HG03354 (cell line): Measurements from ENCODE around the gene EPHA4.

Experiments
- ATAC-seq: cut with Tn5 transposase; IDR thresholded peaks from one replicate; pipeline ENCODE4 v1.9.1; 2021; ENCODE audit warnings: mild to moderate bottlenecking; ENCODE audit not compliant: unreplicated experiment, poor library complexity, severe bottlenecking

EPHA4 gene

DNA sequence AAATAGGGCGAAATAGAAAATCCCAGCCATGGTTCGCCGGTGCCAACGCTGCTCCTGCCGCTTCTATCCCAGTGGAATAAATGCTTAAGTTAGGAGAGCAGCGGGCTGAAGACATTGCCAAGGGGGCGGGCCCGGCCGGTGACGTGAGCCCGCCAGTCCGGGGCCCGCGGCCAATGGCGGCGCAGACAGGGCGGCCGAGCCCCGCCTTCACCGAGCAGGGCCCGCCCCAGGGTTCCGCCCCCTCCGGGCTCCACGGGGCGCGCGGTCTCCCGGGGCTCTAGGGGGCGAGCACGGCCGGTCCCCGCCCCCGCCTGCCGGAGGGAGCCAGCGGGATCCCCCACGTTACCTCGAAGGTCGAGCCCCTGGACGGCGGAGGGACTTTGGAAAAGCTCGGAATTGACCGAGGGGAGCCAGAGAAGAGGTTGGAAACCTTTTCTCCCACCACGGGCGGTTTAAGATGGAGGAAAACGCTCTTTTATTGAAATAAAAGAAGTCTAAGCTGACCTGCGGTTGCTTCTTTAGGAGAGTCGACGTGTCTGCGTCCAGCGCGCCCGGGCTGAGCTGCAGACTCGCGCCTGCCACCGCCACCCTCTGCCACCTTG is at the start of gene EPHA4:
EPHA4 (minus strand) TSS at position 86 of the 602 bp plus-strand sequence; CDS start at position 30, 56 bp downstream.
- ATAC-seq, result peak; percentile 92

GRCh38 chr2:221618007-221618406 is 45.9 kb upstream of the EPHA4 start:
- no peak for ATAC-seq

- no peak for ATAC-seq
Observed at GRCh38 chr2:221616561-221616960, 44.5 kb upstream of the EPHA4 start.

GRCh38 chr2:221614274-221614673 is 42.2 kb upstream of the EPHA4 start:
- no peak for ATAC-seq

- ATAC-seq, result no peak
Observed at GRCh38 chr2:221612800-221613199, 40.7 kb upstream of the EPHA4 start.

GRCh38 chr2:221612161-221612560 is 40.1 kb upstream of the EPHA4 start:
- no peak for ATAC-seq

DNA sequence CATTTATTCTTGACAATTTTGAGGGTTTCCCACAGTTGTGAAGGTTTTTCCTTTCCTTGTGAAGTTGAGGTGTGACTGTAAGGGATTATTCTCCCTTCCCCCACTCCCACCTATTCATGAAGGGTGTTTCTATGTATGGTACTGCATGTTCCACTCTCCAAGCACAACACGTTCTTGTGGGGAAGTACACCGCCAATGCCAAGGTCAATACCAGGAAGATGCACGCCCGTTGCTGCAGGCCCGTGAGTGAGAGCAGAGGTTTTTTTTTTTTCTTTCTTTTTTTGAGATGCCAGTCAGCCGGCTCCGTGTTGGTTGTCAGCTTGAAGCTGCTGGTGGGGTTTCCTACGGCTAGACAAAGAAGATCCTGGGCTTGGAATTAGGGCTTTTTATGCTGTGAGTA is 38.6 kb upstream of the EPHA4 start:
- ATAC-seq, result no peak

- no peak for ATAC-seq
Observed at GRCh38 chr2:221610255-221610654, 38.2 kb upstream of the EPHA4 start.

- no peak for ATAC-seq
Observed at GRCh38 chr2:221608442-221608841, 36.3 kb upstream of the EPHA4 start.

DNA sequence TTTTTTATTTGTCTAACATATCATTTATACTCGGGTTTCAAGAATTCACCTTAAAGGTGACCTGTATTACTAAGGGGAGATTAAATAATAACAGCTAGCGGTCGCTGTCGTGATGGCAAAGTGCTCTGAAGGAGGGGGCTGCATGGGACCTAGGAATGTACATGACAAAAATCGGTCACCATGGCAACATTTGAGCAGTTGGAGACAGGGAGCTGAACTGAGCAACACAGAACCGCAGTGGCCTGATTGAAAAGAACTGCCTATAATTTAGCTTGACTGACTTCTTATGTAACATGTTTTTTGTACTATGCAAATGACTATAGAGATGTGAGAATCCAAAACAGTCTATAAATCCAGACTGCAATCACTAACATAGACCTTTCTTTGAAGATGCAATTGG is 34.3 kb upstream of the EPHA4 start:
- no peak for ATAC-seq

DNA sequence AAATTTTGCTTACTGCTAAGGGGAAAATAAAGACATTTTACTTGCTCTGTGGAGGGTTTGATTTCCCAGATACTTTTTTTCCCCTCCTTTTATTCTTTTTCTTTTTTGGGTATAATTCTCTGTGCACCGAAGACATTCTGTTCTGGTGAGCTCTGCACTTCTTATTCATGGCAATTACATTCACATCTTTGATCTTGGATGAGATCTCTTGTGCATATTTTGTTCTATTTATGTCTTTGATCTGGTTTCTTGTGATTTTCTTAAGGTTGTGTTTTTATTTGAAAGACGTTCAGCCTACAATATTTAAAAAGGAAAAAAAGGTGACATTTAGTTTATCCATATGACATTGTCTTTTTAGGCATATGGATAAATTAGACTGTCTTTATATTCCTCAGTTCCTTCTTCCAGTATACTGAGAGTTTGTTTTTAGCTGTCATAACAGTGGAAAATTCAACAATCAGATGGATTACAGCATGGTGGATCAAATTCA is 33.7 kb upstream of the EPHA4 start:
- no peak for ATAC-seq

DNA sequence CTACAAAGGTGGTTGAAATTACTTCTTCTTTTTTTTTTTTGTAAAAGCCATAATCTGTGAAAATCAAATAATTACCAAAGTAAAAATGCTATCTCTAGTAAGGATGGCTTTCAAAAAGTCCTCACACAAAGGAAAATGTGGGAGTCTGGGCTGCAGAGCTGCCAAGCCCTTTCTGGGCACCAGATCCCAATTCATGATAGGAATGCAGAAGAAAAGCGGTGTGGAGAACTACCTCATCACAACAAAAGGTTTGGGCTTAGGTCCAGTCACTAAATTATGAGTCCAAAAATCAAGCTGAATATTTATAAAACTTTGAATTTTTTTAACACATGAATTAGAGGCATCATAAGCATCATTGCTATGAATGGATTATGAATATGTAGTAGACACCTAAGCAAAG is 30.8 kb upstream of the EPHA4 start:
- ATAC-seq, result no peak

GRCh38 chr2:221601376-221601775 is 29.3 kb upstream of the EPHA4 start:
- no peak for ATAC-seq

DNA sequence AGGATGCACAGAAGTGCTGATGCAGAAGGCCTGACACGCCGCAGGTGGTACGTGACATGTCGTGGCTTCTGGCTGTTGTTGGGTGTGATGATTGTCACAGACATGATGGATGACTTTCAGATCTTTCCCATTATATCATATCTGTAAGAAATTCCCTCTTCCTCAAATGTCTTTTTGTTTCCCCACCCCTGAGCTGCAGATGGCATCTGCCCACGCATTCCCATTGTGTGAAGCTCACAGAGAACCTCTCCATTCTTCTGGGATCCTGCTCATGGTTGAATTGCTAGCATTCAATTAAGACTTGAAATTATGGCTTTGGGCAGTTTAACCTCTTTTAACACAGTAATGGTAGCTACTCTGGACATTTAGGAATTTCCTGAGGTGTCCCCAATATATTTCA is 28.3 kb upstream of the EPHA4 start:
- no peak for ATAC-seq

- ATAC-seq, result no peak
Observed at GRCh38 chr2:221596192-221596591, 24.1 kb upstream of the EPHA4 start.

DNA sequence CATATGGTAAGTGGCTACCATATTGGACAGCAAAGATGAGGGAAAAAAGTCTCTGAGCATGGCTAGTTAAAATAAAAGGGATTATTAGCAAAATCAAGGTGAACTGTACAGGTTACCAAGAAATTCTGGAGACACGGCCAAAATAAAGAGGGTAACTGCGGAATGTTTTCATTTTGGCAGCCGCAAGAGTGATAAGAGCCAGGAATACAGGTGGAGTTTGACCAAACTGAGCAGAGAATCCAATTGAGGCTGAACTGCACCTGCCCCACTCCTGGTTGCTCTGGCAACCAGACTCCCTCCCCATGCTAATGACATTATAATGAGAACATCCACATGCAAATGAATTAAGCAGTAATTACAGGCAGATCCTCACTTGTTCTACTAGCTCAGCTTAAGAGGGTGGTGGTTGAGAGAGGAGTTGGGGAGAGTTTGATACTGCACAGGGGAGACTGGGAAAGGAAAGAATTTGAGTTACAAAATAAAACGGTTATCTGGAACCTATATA is 18.8 kb upstream of the EPHA4 start:
- no peak for ATAC-seq

GRCh38 chr2:221589696-221590095 is 17.6 kb upstream of the EPHA4 start:
- ATAC-seq, result no peak

DNA sequence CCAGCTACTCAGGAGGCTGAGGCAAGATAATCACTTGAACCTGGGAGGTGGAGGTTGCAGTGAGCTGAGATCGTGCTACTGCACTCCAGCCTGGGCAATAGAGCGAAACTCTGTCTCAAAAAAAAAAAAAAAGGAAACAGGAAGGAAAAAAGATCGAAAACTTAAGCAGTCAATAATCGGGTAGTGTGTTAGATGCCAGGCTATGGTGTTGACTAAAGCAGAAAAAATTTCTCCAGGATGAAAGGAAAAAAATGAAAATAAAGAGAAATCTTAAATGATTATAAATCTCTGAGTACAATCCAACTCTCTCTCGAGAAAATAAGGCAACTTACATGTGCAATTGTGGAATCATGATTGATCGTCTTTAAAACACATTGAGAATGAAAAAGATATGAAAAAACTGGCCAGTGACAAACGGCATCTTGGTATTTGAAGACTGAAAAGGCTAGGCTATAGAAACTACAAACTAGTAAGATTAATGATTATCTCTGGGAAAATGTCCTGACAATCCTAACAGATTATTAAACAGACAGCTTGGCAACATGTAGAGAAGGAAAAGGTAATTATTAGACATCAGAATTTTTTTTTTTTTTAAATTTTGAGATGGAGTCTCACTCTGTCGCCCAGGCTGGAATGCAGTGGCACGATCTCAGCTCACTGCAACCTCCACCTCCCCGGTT is 16.3 kb upstream of the EPHA4 start:
- ATAC-seq, result no peak

DNA sequence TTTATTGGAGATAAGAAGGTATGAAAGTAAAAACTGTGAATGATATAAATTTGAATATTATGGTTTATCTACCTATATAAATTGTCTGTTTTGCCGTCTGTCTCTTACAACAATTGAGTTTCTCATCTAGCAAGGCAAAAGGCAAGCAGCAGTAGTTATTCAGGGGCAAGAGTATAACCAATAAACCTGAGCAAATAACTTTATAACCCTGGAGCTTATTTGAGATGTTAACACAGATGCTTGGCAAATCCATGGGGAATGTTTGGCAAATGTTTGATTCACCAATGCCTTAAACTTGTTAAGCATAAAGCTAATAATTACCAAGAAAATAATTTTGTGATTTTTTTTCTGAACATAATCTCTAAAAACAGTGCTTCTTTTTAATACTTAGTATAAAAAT is 9.9 kb upstream of the EPHA4 start:
- ATAC-seq, result no peak

DNA sequence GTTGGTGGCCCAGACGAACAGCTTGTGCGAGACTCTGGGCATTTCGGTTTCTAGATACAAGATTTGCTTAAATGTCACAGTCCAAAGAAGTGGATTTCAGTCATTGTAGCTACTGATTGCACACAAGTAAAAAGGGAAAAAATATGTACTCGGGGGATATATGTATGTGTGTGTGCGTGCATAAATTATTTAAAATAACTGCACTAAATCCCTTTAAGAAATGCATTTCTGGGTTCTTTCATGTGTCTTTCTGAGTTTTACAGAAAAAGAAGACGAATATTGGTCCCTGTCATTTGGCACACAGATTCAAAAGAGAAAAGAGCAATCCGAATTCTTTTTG is 2.1 kb upstream of the EPHA4 start:
- no peak for ATAC-seq

DNA sequence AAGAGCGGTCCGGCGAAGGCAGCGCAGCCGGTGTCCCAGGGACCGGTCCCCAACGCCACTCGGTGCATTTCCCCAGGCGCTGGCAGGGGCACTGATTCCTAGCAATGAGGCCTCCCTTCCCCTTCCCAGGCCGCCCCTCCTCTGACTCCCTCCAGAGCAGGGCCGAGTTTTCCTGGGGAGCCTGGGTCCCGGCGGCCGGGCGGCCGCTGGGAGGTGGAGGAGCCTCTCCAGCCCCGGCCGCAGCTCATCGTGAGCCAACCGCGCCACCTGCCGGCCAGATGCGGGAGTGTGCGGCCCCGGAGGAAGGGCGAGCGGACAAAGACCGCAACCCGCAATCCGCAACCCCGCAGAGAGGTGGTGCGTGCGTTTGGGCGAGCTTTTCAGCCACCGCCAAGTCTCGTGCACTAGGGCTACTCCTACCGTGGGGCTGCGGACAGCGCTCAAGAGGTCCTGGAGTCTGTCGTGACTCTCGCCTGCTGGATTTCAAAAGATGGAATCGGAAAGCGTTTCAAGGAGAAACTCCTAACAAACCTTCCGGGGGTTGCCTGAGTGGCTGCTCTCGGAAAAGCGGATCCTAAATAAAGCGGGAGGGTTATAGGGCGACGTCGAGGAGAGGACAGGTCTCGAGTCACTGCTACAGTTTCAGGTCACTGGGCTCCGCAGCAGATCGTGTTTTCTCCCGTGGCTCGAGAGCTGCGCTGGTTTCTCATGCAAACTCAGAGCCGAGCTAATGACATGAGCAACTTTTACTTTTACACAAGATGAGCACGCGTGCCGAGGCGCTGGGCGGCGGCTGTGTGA is 1.5 kb upstream of the EPHA4 start:
- peak; percentile 59 for ATAC-seq
